ENCODE measurements around the gene CAPS2. TPM values are rescaled to one million over a fixed set of nuclear protein-coding genes. Genes with fewer than 3 reads are reported as not detected.

Gene CAPS2
- polyA plus RNA-seq, 12 donors = 1.6 to 5.4 (median 3.1) TPM; not detected in 2

DNA sequence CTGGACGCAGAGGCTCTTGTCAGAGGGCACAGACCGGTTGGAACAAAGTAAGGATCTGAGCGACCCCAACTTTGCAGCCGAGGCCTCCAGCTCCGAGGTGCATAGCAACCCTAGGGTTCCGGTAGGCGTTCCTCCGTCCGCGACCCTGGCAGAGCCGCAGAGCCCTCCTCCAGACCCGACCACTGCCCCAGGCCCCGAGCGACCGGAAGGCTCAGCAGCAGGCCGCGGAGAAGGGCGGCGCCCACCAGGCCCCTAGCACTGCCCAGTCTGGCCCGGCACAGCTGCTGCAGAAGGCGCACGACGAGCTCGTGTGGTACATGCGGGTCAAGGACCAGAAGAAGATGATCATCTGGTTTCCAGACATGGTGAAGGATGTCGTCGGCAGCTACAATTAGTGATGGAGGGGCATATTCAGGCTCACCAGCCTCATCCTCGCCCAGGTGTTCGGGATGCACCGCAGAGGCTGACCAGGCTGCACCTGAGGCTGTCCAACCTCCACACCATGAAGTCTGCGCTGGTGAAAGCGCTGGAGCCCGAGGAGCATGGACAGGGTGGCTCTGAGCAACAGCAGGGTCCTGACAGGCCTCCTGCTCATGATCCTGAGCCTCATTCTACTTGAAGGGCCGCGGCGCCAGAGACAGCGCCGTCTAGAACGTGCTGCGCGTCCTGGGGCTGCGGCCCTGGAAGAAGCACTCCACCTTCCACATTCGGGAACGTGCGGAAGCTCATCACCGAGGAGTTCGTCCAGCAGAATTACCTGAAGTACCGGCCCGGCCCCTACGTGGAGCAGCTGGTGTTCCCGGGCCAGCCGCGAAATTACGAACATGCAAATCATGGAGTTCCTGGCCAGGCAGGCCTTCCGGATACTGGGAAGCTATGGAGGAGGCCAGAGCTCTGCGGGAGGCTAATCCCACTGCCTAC, 24.5 kb downstream of the CAPS2 start:
- no peak for DNase-seq

DNA sequence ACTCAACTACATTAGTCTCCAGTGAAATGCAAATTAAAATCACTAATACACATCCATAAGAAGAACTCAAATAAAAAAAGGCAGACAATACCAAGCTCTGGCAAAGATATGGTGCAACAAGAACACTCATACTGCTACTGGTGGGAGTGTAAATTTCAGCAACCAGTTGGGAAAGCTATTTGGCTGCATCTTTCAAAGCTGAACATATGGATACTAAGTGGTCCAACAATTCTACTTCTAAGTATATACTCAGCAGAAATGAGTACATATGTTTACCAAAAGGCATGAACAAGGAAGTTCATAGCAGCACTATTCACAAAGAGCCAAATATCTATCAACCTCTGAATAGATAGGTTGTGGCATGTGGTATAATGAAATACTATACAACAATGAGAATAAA, 27.3 kb downstream of the CAPS2 start:
- no peak for DNase-seq

- no peak for DNase-seq
These were observed 27.9 kb downstream of the CAPS2 start for GRCh38 chr12:75302225-75302624.

- DNase-seq = no peak
These were observed 35.3 kb downstream of the CAPS2 start for GRCh38 chr12:75294797-75295196.

- DNase-seq = no peak
These were observed 35.8 kb downstream of the CAPS2 start for GRCh38 chr12:75294336-75294735.

- DNase-seq = no peak
These were observed 39.1 kb downstream of the CAPS2 start for GRCh38 chr12:75291014-75291413.

DNA sequence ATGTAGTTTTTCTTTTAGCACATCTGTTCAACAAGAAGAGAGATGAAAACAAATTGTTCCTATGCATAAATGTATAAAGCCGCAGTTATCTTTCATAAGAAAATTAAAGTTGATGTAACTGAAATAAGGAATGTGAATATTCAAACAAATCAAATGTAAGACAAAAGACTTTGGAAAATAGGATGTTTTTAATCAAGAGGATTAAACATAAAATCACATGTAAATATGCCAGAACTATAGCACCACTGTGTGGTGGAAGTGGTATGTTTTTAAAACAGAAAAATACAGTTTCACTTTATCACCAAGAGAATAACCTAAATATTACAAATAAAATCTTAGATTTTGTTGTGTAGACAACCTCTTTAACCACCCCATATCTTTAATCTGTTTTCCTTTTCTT, 40.4 kb downstream of the CAPS2 start:
- peak; percentile 1 for DNase-seq

DNA sequence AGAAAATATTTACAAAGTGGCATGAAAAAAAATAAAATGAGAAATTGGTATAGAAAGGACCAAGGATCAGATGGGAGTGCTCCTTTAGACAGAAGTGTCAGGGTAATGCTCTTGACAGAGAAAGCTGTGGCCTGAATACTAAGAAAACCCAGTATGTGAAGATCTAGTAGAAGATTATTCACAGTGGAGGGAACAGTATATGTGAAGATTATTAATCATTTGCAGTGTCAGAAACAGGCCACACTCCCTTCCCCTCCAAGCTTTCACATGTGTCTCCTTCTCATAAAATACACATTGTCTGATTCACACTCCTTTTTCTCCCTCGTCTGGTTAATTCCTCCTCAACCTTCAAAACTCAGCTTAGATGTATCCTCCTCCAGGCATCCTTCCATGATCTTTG, 41.3 kb downstream of the CAPS2 start:
- no peak for DNase-seq

DNA sequence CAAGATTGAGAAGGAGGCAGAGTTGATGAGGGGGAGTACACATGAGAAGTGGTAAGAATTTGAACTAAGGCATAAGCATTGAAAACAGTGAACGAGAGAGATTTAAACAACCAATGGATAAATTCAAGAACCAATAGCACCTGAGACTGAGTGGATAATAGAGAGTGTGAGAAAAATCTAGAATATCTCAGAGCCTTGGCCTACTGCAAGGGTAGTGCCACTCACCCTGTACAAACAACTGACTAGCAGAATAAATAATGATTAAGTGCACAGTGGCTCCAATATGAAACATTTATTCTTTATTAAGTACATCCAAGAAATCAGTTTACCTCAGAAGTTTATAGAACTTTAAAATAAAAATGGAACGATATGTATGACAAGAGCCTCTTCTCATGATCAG, 54.4 kb downstream of the CAPS2 start:
- no peak for DNase-seq

DNA sequence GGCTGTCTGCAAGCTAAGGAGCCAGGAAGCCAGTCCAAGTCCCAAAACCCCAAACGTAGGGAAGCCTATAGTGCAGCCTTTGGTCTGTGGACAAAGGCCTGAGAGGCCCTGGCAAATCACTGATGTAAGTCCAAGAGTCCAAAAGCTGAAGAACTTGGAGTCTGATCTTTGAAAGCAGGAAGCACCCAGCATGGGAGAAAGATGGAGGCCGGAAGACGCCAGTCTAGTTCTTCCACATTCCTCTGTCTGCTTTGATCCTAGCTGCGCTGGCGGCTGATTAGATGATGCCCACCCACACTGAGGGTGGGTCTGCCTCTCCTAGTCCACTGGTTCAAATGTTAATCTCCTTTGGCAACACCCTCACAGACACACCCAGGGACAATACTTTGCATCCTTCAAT, 58.5 kb downstream of the CAPS2 start:
- no peak for DNase-seq

GRCh38 chr12:75270157-75270556, 60.0 kb downstream of the CAPS2 start:
- no peak for DNase-seq

DNA sequence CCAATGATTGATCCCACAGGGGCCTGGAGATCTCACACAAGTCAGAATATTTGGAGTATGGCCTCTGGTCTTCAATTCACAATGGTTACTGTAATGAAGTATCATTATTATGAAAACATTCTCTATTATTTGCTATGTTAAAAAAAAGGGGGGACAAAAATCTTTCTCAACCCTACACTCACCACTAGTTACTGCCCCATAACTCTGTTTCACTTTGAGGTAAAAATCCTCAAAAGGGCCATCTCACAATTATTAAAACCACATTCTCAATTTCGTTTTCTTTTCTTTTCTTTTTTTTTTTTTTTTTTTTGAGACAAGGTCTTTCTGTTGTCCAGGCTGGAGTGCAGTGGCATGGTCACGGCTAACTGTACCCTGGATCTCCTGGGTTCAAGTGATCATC, 60.9 kb downstream of the CAPS2 start:
- DNase-seq = no peak

- DNase-seq = no peak
These were observed 69.8 kb downstream of the CAPS2 start for GRCh38 chr12:75260316-75260715.

DNA sequence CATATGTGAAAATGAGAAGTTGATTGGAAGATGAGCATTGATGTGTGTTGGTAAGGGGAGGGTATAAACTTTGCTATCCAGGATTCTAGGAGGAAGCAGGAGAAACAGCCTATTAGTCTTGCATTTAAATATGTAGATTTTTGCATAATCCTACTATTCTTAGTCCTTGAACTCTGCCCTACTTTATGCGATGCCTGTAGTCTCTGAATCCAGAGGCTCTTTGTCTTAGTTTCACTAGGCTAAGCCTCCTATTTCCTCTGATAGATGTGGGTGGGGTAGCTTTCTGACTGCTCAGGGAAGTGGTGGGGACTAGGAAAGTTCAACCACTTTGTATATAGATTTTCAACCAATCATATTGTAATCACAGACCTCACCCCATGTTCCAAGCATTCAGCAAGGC, 71.0 kb downstream of the CAPS2 start:
- DNase-seq = no peak

GRCh38 chr12:75257510-75257909, 72.6 kb downstream of the CAPS2 start:
- DNase-seq = no peak

DNA sequence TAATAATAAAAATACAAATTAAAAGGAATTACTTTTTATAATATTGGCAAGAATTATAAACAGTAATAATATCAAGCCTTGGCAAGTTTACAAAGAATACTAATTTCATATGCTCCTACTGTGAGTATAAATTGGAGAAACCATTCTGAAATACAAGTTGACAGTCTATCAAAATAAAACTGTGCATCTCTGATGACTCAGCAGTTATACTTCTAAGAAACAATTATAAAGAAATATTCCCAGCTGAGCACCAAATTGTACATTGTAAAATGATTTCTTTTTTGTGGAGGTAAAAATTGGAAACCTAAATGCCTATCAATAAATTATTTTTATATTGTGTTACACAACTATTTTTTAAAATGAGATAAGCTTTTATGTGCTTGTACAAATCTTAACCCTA, 85.0 kb downstream of the CAPS2 start:
- no peak for DNase-seq

DNA sequence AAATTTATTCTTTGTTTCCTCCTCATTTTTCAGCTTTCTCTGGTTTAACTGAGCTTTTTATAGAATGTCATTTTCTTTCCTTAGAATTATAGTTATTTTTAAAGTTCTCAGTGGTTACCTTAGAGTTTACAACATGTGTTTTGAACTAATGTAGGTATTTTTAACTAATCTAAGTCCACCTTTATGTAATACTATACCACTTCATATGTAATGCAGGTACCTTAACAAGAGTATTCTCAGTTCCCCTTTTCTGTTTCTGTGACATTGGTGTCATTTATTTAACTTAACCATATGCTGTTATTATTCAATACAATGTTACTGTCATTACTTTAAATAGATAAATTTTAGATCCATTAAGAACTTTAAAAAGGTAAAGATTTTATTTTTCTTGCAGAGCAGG, 90.1 kb downstream of the CAPS2 start:
- DNase-seq = no peak

DNA sequence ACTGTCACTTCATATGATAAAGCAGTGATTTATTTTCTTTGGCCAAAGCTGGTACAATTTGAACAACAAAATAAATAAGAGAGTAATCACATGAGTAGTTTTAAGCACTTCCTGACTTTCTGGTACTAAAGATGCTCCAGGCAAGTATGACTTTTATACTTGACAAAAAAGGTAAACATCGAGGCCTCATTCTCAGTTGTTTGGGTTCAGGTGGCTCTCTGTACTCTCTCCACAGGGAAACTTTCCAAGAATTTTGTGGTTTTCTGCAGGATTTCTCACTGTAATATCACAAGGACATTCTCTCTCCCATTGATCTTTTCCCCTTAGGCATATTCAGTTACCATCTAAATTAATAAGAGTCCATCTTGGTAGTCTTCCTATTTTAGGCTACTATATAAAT, 93.9 kb downstream of the CAPS2 start:
- no peak for DNase-seq

GRCh38 chr12:75227132-75227531, 103.0 kb downstream of the CAPS2 start:
- DNase-seq = no peak

Other genes with a start within 250 kb of the CAPS2 start
- under 1 TPM in 10 of 12 donors, not detected in 2; 0.18 to 0.82 (median 0.51) TPM for gene KCNC2, start 120.5 kb downstream of the CAPS2 start, polyA plus RNA-seq (ENCODE audit: insufficient read length in 12 of 12)
- gene GLIPR1L1, start 4.3 kb upstream of the CAPS2 start, polyA plus RNA-seq (ENCODE audit: insufficient read length in 12 of 12) = under 1 TPM in 5 of 12 donors, not detected in 7; 0.21 to 0.93 (median 0.31) TPM
- 1 to 10 TPM in 8 of 12 donors, under 1 TPM in 2, not detected in 2; 0.27 to 2.3 (median 1.8) TPM for gene GLIPR1L2, start 60.8 kb upstream of the CAPS2 start, polyA plus RNA-seq (ENCODE audit: insufficient read length in 12 of 12)
- gene GLIPR1, start 150.4 kb upstream of the CAPS2 start, polyA plus RNA-seq (ENCODE audit: insufficient read length in 12 of 12) = 10 to 100 TPM in 8 of 12 donors, 1 to 10 TPM in 3, not detected in 1; 4.2 to 17.0 (median 12.8) TPM
- 100 to 1,000 TPM in 1 of 12 donors, 10 to 100 TPM in 11; 52.0 to 100 (median 63.7) TPM for gene KRR1, start 181.3 kb upstream of the CAPS2 start, polyA plus RNA-seq (ENCODE audit: insufficient read length in 12 of 12)

Measured in muscle of arm (tissue), 12 donors.